PFSK-1 (cell line): ENCODE measurements around the gene TARBP1.

Experiments
- FOXP2 ChIP-seq: optimal IDR thresholded peaks from 2 replicates; pipeline ENCODE3; 2011; ENCODE audit warnings: borderline replicate concordance, control low read depth, inconsistent platforms; ENCODE audit not compliant: insufficient read depth; ENCODE audit errors: extremely low read length, extremely low read depth
- POLR2AphosphoS5 ChIP-seq: IDR thresholded peaks from 2 replicates; pipeline ENCODE4 v1.6.1; 2012; ENCODE audit warnings: low read depth, mild to moderate bottlenecking, control low read depth, low read length, moderate library complexity
- TAF1 ChIP-seq: IDR thresholded peaks from 2 replicates; pipeline ENCODE4 v1.6.1; 2012; ENCODE audit warnings: low read length, control low read depth, borderline replicate concordance; ENCODE audit not compliant: insufficient read depth

DNA sequence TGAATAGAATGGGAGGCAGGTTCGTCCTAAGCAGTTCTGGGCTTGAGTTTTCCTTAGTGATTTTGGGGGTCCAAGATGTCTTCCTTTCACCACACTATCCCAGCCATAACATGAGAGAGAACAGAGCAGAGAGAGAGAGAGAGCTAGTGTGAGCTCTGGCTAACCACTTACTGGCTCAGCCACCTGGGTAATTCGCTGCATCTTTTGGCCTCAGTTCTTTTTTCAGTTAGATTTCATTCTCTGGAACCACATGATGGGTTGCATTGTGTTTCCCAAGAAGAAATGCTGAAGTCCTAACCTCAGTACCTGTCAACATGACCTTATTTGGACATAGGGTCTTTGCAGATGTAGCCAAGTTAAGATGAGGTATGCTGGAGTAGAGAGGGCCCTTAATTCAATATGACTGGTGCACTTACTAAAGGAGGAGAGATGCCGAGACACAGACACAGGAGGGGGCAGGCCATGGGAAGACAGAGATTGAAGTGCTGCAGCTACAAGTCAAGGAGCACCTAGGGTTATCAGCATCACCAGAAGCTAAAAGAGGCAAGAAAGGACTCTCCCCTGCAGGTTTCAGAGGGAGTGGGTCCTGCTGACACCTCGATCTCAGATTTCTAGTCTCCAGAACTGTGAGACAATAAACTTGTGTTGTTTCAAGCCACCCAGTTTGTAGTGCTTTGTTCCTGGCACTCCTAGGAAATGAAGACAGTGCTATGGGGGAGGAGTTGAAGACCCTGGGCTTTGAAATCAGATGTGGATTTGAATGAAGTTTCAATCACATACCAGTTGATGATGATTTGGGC lies 26.2 kb upstream of the TARBP1 start:
- TF ChIP-seq POLR2AphosphoS5 (no peak), FOXP2 (no peak), TAF1 (no peak)
